ENCODE measurements around the gene TAGLN3.

TAGLN3 gene

GRCh38 chr3:111978583-111979433 is 19.9 kb upstream of the TAGLN3 start, which contains the start of gene ABHD10 (continued):
- TF ChIP-seq ZSCAN5A (tag by site-specific recombination; IDR thresholded peaks at IDR 0.05), result 0 out of 2 replicates have a peak, but pooled peaks have one; percentile 22
- 0 out of 2 replicates have a peak, but pooled peaks have one; percentile 40 for TF ChIP-seq KLF16 (tag by site-specific recombination; IDR thresholded peaks at IDR 0.05)
- no peak for TF ChIP-seq ZNF768 (tag by site-specific recombination; IDR thresholded peaks at IDR 0.05)
- peak; percentile 54; the same call in 1 of the 2 replicates for TF ChIP-seq ZNF76 (tag by site-specific recombination; IDR thresholded peaks at IDR 0.05; ENCODE audit: borderline replicate concordance, low read depth)
- TF ChIP-seq ZNF660 (tag by site-specific recombination; IDR thresholded peaks at IDR 0.05), result peak; percentile 16; the same call in 1 of the 2 replicates
- TF ChIP-seq ZNF404 (tag by site-specific recombination; IDR thresholded peaks at IDR 0.05), result no peak
- 0 out of 2 replicates have a peak, but pooled peaks have one; percentile 59 for TF ChIP-seq INSM2 (tag by site-specific recombination; IDR thresholded peaks at IDR 0.05)
- no peak for TF ChIP-seq PRDM2 (tag by site-specific recombination; IDR thresholded peaks at IDR 0.05; ENCODE audit: borderline replicate concordance)
- TF ChIP-seq ZNF302 (tag by site-specific recombination; IDR thresholded peaks at IDR 0.05; ENCODE audit: low read depth), result no peak
- TF ChIP-seq ZBTB17 (tag by site-specific recombination; IDR thresholded peaks at IDR 0.05), result peak; percentile 82
- peak; percentile 22; the same call in 1 of the 2 replicates for TF ChIP-seq ZBTB20 (tag by site-specific recombination; IDR thresholded peaks at IDR 0.05)
- TF ChIP-seq REST (tag by site-specific recombination; IDR thresholded peaks at IDR 0.05), result peak; percentile 30; the same call in 1 of the 2 replicates
- TF ChIP-seq HIC1 (tag by site-specific recombination; IDR thresholded peaks at IDR 0.05), result no peak
- peak; percentile 73; the same call in 1 of the 2 replicates for TF ChIP-seq PBX3 (CRISPR knock-in tag; IDR thresholded peaks at IDR 0.05)
- TF ChIP-seq TRIM28 (IDR thresholded peaks at IDR 0.05; ENCODE audit: borderline replicate concordance, low read length), result peak; percentile 51; the same call in 1 of the 2 replicates
- TF ChIP-seq ZBTB1 (tag by site-specific recombination; IDR thresholded peaks at IDR 0.05), result 0 out of 2 replicates have a peak, but pooled peaks have one; percentile 18
- TF ChIP-seq ZIC2 (tag by site-specific recombination; IDR thresholded peaks at IDR 0.05), result peak; percentile 57; the same call in 1 of the 2 replicates
